Measurements from ENCODE around the gene ATP2C2. TPM values are rescaled to one million over a fixed set of nuclear protein-coding genes. Genes with fewer than 3 reads are reported as not detected.

ATP2C2 gene
- total RNA-seq, 2 experiments from 2014 or later, result not detected

DNA sequence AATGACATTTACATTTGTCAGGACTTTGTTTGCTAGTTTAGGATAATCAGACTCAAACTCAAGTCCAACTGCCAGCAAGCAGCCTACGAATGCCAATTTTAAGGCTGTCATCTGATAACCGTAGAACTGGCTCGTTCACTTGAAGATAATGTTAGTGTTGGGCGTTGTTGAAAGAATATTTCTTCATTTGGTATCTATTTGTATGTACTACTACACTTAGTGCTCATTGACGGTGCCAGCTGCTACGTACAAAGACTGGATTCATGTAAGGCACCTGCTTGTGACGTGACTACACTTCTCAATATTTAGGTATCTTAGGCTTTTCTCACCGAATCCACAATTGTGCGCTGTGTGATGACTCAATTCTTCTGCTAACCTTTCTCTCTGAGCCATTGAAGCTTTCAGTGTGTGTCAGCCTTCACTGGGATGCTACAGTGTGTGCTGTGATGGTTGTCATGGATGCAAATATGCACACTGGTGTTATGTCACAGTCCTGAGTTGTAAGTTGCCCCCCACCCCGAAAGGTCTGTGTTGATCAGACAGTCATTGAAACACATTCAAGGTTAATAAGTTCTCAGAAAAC is 5.7 kb downstream of the ATP2C2 start:
- H3K27me3 ChIP-seq (ENCODE audit: control insufficient read depth in 1 of 2, insufficient read depth in 2 of 2, low read length in 2 of 2), result peaks cover 23 to 28% of the 10 kb centered on the region in 2 experiments
- H3K4me3 Mint-ChIP-seq, result no peak overlapping the region
- H3K27ac Mint-ChIP-seq, result no peak overlapping the region
- H3K36me3 ChIP-seq (ENCODE audit: insufficient read depth, low read length), result no peaks in the 10 kb centered on the region
- no peak for ATAC-seq (ENCODE audit: poor library complexity)
- no peaks in the 10 kb centered on the region for H3K9me3 Mint-ChIP-seq
- peaks cover 68% of the 10 kb centered on the region for H3K27me3 Mint-ChIP-seq
- no peaks in the 10 kb centered on the region for H3K9me3 ChIP-seq (ENCODE audit: control insufficient read depth in 1 of 2, insufficient read depth in 1 of 2, low read length in 2 of 2)
- ChIA-PET POLR2A (no interaction called here), CTCF (no interaction called here)
- peaks cover 2% of the 10 kb centered on the region for H3K4me1 ChIP-seq (ENCODE audit: insufficient read depth, low read length)
- H3K4me1 Mint-ChIP-seq (ENCODE audit: low read depth), result peaks cover 9% of the 10 kb centered on the region
- no peak overlapping the region for H3K4me3 ChIP-seq (ENCODE audit: low read length)
- no peak for DNase-seq
- H3K27ac ChIP-seq (ENCODE audit: low read depth in 1 of 2, low read length in 2 of 2), result no peak overlapping the region
- no peaks in the 10 kb centered on the region for H3K36me3 Mint-ChIP-seq (ENCODE audit: low read depth)
- intact Hi-C loops (cut with DNase I, micrococcal nuclease), result no loop called here
- TF ChIP-seq, protein P1, sequence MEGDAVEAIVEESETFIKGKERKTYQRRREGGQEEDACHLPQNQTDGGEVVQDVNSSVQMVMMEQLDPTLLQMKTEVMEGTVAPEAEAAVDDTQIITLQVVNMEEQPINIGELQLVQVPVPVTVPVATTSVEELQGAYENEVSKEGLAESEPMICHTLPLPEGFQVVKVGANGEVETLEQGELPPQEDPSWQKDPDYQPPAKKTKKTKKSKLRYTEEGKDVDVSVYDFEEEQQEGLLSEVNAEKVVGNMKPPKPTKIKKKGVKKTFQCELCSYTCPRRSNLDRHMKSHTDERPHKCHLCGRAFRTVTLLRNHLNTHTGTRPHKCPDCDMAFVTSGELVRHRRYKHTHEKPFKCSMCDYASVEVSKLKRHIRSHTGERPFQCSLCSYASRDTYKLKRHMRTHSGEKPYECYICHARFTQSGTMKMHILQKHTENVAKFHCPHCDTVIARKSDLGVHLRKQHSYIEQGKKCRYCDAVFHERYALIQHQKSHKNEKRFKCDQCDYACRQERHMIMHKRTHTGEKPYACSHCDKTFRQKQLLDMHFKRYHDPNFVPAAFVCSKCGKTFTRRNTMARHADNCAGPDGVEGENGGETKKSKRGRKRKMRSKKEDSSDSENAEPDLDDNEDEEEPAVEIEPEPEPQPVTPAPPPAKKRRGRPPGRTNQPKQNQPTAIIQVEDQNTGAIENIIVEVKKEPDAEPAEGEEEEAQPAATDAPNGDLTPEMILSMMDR (IDR thresholded peaks at IDR 0.05), result no peak

DNA sequence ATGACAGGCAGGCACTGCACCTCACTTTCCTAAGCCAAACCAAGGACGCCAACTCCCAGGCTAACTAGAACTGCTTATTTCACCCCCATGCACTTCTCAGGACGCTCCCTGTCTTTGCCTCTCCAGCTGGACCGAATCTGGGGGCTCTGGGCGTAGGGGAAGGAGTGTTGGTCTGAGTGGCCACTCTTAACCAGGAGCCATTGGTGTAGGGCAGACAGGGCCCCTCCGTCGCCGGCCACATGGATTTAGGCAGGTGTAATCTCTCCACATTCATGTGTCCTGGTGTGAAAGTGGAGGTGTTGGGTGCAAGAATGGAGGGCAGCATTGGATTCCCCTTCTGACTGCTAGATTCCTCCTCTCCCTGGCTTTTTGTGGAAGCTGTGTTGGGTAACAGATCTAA is 9.8 kb downstream of the ATP2C2 start:
- Mint-ChIP-seq H3K36me3 (ENCODE audit: low read depth) (no peaks in the 10 kb centered on the region), H3K4me1 (ENCODE audit: low read depth) (no peaks in the 10 kb centered on the region), H3K4me3 (no peak overlapping the region), H3K9me3 (no peaks in the 10 kb centered on the region), H3K27ac (no peak overlapping the region), H3K27me3 (peaks cover 47% of the 10 kb centered on the region)
- POLR2A ChIA-PET, result no interaction called here
- CTCF ChIA-PET, result no interaction called here
- Histone ChIP-seq H3K4me1 (ENCODE audit: insufficient read depth, low read length) (no peaks in the 10 kb centered on the region), H3K4me3 (ENCODE audit: low read length) (no peak overlapping the region), H3K9me3 (ENCODE audit: control insufficient read depth in 1 of 2, insufficient read depth in 1 of 2, low read length in 2 of 2) (peaks cover 0 to 8% of the 10 kb centered on the region in 2 experiments), H3K36me3 (ENCODE audit: insufficient read depth, low read length) (no peaks in the 10 kb centered on the region), H3K27me3 (ENCODE audit: control insufficient read depth in 1 of 2, insufficient read depth in 2 of 2, low read length in 2 of 2) (peaks cover 0 to 10% of the 10 kb centered on the region in 2 experiments), H3K27ac (ENCODE audit: low read depth in 1 of 2, low read length in 2 of 2) (no peak overlapping the region)
- intact Hi-C loops (cut with DNase I, micrococcal nuclease), result no loop called here
- no peak for ATAC-seq (ENCODE audit: poor library complexity)
- DNase-seq, result no peak
- TF ChIP-seq, protein P1 (IDR thresholded peaks at IDR 0.05), result no peak

DNA sequence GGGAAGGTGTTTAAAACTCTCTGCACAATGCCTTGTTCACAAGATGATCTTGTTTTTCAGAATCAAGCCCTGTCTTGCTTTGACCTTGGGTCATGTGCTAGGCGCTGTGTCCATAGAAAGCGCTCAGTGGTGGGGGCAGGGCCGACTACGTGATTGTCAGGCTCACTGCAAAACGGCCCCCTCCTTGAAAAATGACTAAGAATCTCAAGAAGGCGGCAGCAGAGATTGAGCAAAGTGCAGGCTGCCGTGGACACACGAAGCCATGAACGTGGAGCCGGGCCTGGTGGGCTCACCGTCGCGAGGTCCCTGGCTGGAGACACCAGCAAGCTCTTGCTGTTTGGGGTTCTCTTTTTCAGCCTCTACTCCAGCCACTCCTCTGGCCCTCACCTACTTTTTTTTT is 10.2 kb downstream of the ATP2C2 start:
- Mint-ChIP-seq H3K4me3 (no peak overlapping the region), H3K36me3 (ENCODE audit: low read depth) (no peaks in the 10 kb centered on the region), H3K27me3 (peaks cover 44% of the 10 kb centered on the region), H3K9me3 (no peaks in the 10 kb centered on the region), H3K27ac (no peak overlapping the region), H3K4me1 (ENCODE audit: low read depth) (no peaks in the 10 kb centered on the region)
- Histone ChIP-seq H3K36me3 (ENCODE audit: insufficient read depth, low read length) (no peaks in the 10 kb centered on the region), H3K27ac (ENCODE audit: low read depth in 1 of 2, low read length in 2 of 2) (no peak overlapping the region), H3K4me3 (ENCODE audit: low read length) (no peak overlapping the region), H3K4me1 (ENCODE audit: insufficient read depth, low read length) (no peaks in the 10 kb centered on the region), H3K9me3 (ENCODE audit: control insufficient read depth in 1 of 2, insufficient read depth in 1 of 2, low read length in 2 of 2) (peaks cover 0 to 10% of the 10 kb centered on the region in 2 experiments), H3K27me3 (ENCODE audit: control insufficient read depth in 1 of 2, insufficient read depth in 2 of 2, low read length in 2 of 2) (peaks cover 0 to 10% of the 10 kb centered on the region in 2 experiments)
- DNase-seq (no peak), ATAC-seq (ENCODE audit: poor library complexity) (no peak)
- ChIA-PET POLR2A (no interaction called here), CTCF (no interaction called here)
- TF ChIP-seq, protein P1 (IDR thresholded peaks at IDR 0.05), result no peak
- intact Hi-C loops (cut with DNase I, micrococcal nuclease), result no loop called here

Measured in CD4-positive, alpha-beta T cell (primary cell).